H1 (cell line): ENCODE results near the gene ZNF799. TPM values are rescaled to one million over a fixed set of nuclear protein-coding genes. Genes with fewer than 3 reads are reported as not detected.
"Not testable (repeated sequence)": the region's sequence is repeated elsewhere in the genome, so short reads cannot be mapped to it uniquely, and the experiment has no call there.

Experiments
- CTCF ChIA-PET: fragments of 300-600 bp; sonication (Branson Sonifier 250); formaldehyde crosslinking; loops from one replicate; lab custom pipeline; 2021; ENCODE audit not compliant: partially characterized antibody; lab: Charles Lee
- POLR2A ChIA-PET: fragments of 300-600 bp; sonication (Branson Sonifier 250); formaldehyde crosslinking; loops from one replicate; lab custom pipeline; 2021; ENCODE audit warnings: inconsistent platforms; ENCODE audit not compliant: partially characterized antibody; lab: Charles Lee
- DNase-seq, 2 experiments: peaks; one replicate each; pipeline versions ENCODE4 v3.0.0 to v3.0.0-alpha.2; 2010 to 2022; ENCODE audit warnings: low spot score in 2 of 2, low read depth in 1 of 2, mixed read lengths in 1 of 2
- FAIRE-seq: peaks from 2 replicates; lab custom pipeline; 2011; peaks lifted over from hg19 to GRCh38; lab: Jason Lieb, UNC
- H2AFZ ChIP-seq: 2 replicates; pipeline ENCODE4 v1.8.1; 2012; ENCODE audit warnings: low read length, inconsistent platforms
- H2AK5ac ChIP-seq: 2 replicates; pipeline ENCODE4 v1.6.1; 2013; ENCODE audit warnings: low read depth, low read length
- H2BK120ac ChIP-seq: replicated peaks from 2 replicates; pipeline ENCODE3; 2013; ENCODE audit warnings: low read depth, low read length, inconsistent platforms
- H2BK12ac ChIP-seq: 2 replicates; pipeline ENCODE4 v1.6.1; 2013; ENCODE audit warnings: low read depth, low read length
- H2BK15ac ChIP-seq: 2 replicates; pipeline ENCODE4 v1.6.1; 2013; ENCODE audit warnings: low read length
- H2BK20ac ChIP-seq: 2 replicates; pipeline ENCODE4 v1.6.1; 2013; ENCODE audit warnings: low read length
- H2BK5ac ChIP-seq: 2 replicates; pipeline ENCODE4 v1.6.1; 2013; ENCODE audit warnings: low read depth, low read length
- H3K14ac ChIP-seq: 2 replicates; pipeline ENCODE4 v1.6.1; 2013; ENCODE audit warnings: inconsistent platforms; ENCODE audit not compliant: insufficient read length
- H3K18ac ChIP-seq: 2 replicates; pipeline ENCODE4 v1.6.1; 2013; ENCODE audit warnings: low read length; ENCODE audit errors: extremely low read depth
- H3K23ac ChIP-seq: 2 replicates; pipeline ENCODE4 v1.6.1; 2013; ENCODE audit warnings: inconsistent platforms; ENCODE audit not compliant: insufficient read length
- H3K23me2 ChIP-seq: 2 replicates; pipeline ENCODE4 v1.6.1; 2013; ENCODE audit warnings: low read depth, low read length
- H3K27ac ChIP-seq: 2 replicates; pipeline ENCODE4 v1.6.1; 2011; ENCODE audit warnings: low read depth, low read length, inconsistent platforms
- H3K27me3 ChIP-seq, 4 experiments: replicated peaks in 1 of 4; 1 replicate in 1 of 4; 2 replicates in 3 of 4; pipeline versions ENCODE4 v1.6.1 to v1.8.1; 2011 to 2013; ENCODE audit warnings: low read length in 3 of 4, mild to moderate bottlenecking in 3 of 4, inconsistent platforms in 2 of 4, mixed read lengths in 2 of 4, moderate library complexity in 1 of 4; ENCODE audit not compliant: control insufficient read depth in 3 of 4, insufficient read depth in 3 of 4; ENCODE audit errors: extremely low read depth in 1 of 4
- H3K36me3 ChIP-seq, 4 experiments: 2 replicates each; pipeline versions ENCODE4 v1.6.1 to v1.8.1; 2011 to 2013; ENCODE audit warnings: mild to moderate bottlenecking in 4 of 4, low read length in 3 of 4, moderate library complexity in 2 of 4, control low read depth in 1 of 4, inconsistent platforms in 1 of 4; ENCODE audit not compliant: insufficient read depth in 4 of 4, control insufficient read depth in 2 of 4
- H3K4ac ChIP-seq: replicated peaks from 2 replicates; pipeline ENCODE3; 2013; ENCODE audit warnings: low read length, low read depth, mixed read lengths, inconsistent platforms; ENCODE audit not compliant: insufficient read length
- H3K4me1 ChIP-seq, 4 experiments: replicated peaks in 1 of 4; 1 replicate in 1 of 4; 2 replicates in 3 of 4; pipeline versions ENCODE4 v1.6.1 to v1.8.1; 2011 to 2013; ENCODE audit warnings: low read length in 3 of 4, inconsistent platforms in 2 of 4, mixed read lengths in 1 of 4; ENCODE audit not compliant: insufficient read depth in 4 of 4, control insufficient read depth in 3 of 4
- H3K4me2 ChIP-seq, 2 experiments: 2 replicates each; pipeline versions ENCODE4 v1.6.1 to v1.8.1; 2011 to 2013; ENCODE audit warnings: low read depth in 2 of 2, low read length in 2 of 2, control low read depth in 1 of 2, inconsistent platforms in 1 of 2, mild to moderate bottlenecking in 1 of 2; ENCODE audit not compliant: insufficient read depth in 1 of 2
- H3K4me3 ChIP-seq, 4 experiments: fragments of 200-600, 300-600 bp in 1 of 4; sonication (generic), shearing (Covaris generic), sonication (Bioruptor Twin) in 1 of 4; 2 replicates each; pipeline versions ENCODE4 v1.5.1 to v1.8.1; 2011 to 2016; ENCODE audit warnings: low read length in 4 of 4, low read depth in 3 of 4, control low read depth in 2 of 4, inconsistent platforms in 2 of 4, mild to moderate bottlenecking in 2 of 4, mixed read lengths in 1 of 4, moderate library complexity in 1 of 4; ENCODE audit not compliant: insufficient read depth in 2 of 4; ENCODE audit errors: extremely low read depth in 1 of 4
- H3K56ac ChIP-seq: replicated peaks from 2 replicates; pipeline ENCODE3; 2013; ENCODE audit warnings: low read depth, mild to moderate bottlenecking, mixed read lengths, low read length, inconsistent platforms; ENCODE audit not compliant: insufficient read length
- H3K79me1 ChIP-seq: 2 replicates; pipeline ENCODE4 v1.6.1; 2013; ENCODE audit warnings: low read depth, low read length, control low read depth
- H3K79me2 ChIP-seq, 2 experiments: 2 replicates each; pipeline versions ENCODE4 v1.6.1 to v1.8.1; 2012 to 2013; ENCODE audit warnings: low read length in 2 of 2, mild to moderate bottlenecking in 2 of 2, inconsistent platforms in 1 of 2; ENCODE audit not compliant: insufficient read depth in 2 of 2, control insufficient read depth in 1 of 2
- H3K9ac ChIP-seq, 4 experiments: replicated peaks in 1 of 4; 1 replicate in 1 of 4; 2 replicates in 3 of 4; pipeline versions ENCODE4 v1.6.1 to v1.8.1; 2011 to 2013; ENCODE audit warnings: low read depth in 3 of 4, low read length in 3 of 4, control low read depth in 2 of 4, mild to moderate bottlenecking in 2 of 4, moderate library complexity in 2 of 4, inconsistent platforms in 1 of 4; ENCODE audit errors: extremely low read depth in 1 of 4
- H3K9me3 ChIP-seq, 2 experiments: 2 replicates each; pipeline versions ENCODE4 v1.6.1 to v1.8.1; 2012 to 2013; ENCODE audit warnings: mild to moderate bottlenecking in 2 of 2, moderate library complexity in 2 of 2, control low read depth in 1 of 2, inconsistent platforms in 1 of 2, low read depth in 1 of 2, low read length in 1 of 2, mixed read lengths in 1 of 2; ENCODE audit not compliant: insufficient read depth in 2 of 2
- H4K20me1 ChIP-seq, 2 experiments: replicated peaks in 1 of 2; 2 replicates each; pipeline versions ENCODE3 to v1.8.1; 2011 to 2013; ENCODE audit warnings: inconsistent platforms in 2 of 2, low read length in 2 of 2, mild to moderate bottlenecking in 1 of 2; ENCODE audit not compliant: insufficient read depth in 2 of 2, control insufficient read depth in 1 of 2
- H4K5ac ChIP-seq: 2 replicates; pipeline ENCODE4 v1.6.1; 2013; ENCODE audit warnings: low read length, low read depth, mixed read lengths, inconsistent platforms; ENCODE audit not compliant: insufficient read length
- H4K8ac ChIP-seq: 2 replicates; pipeline ENCODE4 v1.8.0; 2013; ENCODE audit warnings: mild to moderate bottlenecking, moderate library complexity, low read length, inconsistent platforms; ENCODE audit not compliant: insufficient read depth; ENCODE audit errors: extremely low read depth
- H4K91ac ChIP-seq: replicated peaks from 2 replicates; pipeline ENCODE3; 2013; ENCODE audit warnings: low read length, mixed read lengths, inconsistent platforms; ENCODE audit not compliant: insufficient read length
- WGBS, 2 experiments: shearing (Covaris generic) in 1 of 2; methylation state at CpG; one replicate each; pipeline versions ENCODE4 v1.1.6 to v1.1.7; 2013 to 2015; ENCODE audit warnings: low lambda C conversion rate in 2 of 2, mixed read lengths in 2 of 2, inconsistent platforms in 1 of 2, low coverage in 1 of 2, missing lambda C conversion rate in 1 of 2; ENCODE audit not compliant: insufficient replicate concordance in 2 of 2, insufficient coverage in 1 of 2, insufficient read length in 1 of 2; ENCODE audit errors: extremely low coverage in 1 of 2, missing lambda C conversion rate in 1 of 2; 5-methylcytosine and 5-hydroxymethylcytosine counted together
- polyA plus RNA-seq, 7 experiments: library from polyadenylated mRNA; depleted of rRNA in 3 of 7; stranded (reverse) in 5 of 7; unstranded in 2 of 7; fragments of >200 nt in 5 of 7; fragments of 200-250 nt in 2 of 7; gene quantifications; 1 replicate in 5 of 7; 2 replicates in 1 of 7; 4 replicates in 1 of 7; pipeline versions ENCODE4 v1.2.1 to v1.2.3, GENCODE V29; 2011 to 2013; ENCODE audit warnings: missing spikeins in 2 of 7, mixed read lengths in 2 of 7
- total RNA-seq: library from RNA; stranded (reverse); fragmentation: NEBNext Ultra II Directional; extraction: Animal tissue kit (Norgen Biotek cat#: 25700); gene quantifications from 2 replicates; pipeline ENCODE4 v1.2.1, GENCODE V29; 2021

Gene ZNF799
- total and polyA plus RNA-seq, 2 of the 8 experiments (the other 6 are each of a cell fraction or from before 2014, with no cell fraction given) = 1.00 to 4.2 TPM

DNA sequence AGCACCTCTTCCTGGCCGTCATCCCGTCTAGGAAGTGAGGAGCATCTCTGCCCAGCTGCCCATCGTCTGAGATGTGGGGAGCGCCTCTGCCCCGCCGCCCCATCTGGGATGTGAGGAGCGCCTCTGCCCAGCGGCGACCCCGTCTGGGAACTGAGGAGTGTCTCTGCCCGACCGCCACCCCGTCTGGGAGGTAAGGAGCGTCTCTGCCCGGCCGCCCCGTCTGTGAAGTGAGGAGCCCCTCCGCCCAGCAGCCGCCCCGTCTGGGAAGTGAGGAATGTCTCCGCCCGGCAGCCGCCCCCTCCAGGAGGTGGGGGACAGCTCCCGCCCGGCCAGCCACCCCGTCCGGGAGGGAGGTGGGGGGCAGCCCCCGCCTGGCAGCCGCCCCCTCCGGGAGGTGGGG, 38.8 kb downstream of the ZNF799 start:
- POLR2A ChIA-PET = interaction anchor here (0.7 kb wide), 1 partner anchor 134 kb away, joined by 3 read pairs; no protein-coding TSS in a partner anchor
- FAIRE-seq, H2BK12ac ChIP-seq, H2BK15ac ChIP-seq, DNase-seq, H3K14ac ChIP-seq, H4K20me1 ChIP-seq, H3K23ac ChIP-seq, H3K18ac ChIP-seq, H3K79me2 ChIP-seq, H4K8ac ChIP-seq, H3K4me1 ChIP-seq, H3K4me3 ChIP-seq, H3K79me1 ChIP-seq, H2BK120ac ChIP-seq, CTCF ChIA-PET, H3K36me3 ChIP-seq, H4K91ac ChIP-seq, H2BK5ac ChIP-seq, H3K4ac ChIP-seq, H3K27me3 ChIP-seq, H2BK20ac ChIP-seq, H2AFZ ChIP-seq, H3K4me2 ChIP-seq, H3K27ac ChIP-seq, H3K23me2 ChIP-seq, H3K56ac ChIP-seq, H4K5ac ChIP-seq, H3K9ac ChIP-seq, H2AK5ac ChIP-seq: not testable (repeated sequence)
- H3K9me3 ChIP-seq = peaks cover 9 to 19% of the 10 kb centered on the region in 2 experiments
- WGBS, 2 experiments = 92% methylated on average over 11 of the region's 30 CpGs; no CpG with 5 or more reads in 1 of the 2 experiments
